Measurements from ENCODE around the gene ARID3B.

Gene ARID3B

DNA sequence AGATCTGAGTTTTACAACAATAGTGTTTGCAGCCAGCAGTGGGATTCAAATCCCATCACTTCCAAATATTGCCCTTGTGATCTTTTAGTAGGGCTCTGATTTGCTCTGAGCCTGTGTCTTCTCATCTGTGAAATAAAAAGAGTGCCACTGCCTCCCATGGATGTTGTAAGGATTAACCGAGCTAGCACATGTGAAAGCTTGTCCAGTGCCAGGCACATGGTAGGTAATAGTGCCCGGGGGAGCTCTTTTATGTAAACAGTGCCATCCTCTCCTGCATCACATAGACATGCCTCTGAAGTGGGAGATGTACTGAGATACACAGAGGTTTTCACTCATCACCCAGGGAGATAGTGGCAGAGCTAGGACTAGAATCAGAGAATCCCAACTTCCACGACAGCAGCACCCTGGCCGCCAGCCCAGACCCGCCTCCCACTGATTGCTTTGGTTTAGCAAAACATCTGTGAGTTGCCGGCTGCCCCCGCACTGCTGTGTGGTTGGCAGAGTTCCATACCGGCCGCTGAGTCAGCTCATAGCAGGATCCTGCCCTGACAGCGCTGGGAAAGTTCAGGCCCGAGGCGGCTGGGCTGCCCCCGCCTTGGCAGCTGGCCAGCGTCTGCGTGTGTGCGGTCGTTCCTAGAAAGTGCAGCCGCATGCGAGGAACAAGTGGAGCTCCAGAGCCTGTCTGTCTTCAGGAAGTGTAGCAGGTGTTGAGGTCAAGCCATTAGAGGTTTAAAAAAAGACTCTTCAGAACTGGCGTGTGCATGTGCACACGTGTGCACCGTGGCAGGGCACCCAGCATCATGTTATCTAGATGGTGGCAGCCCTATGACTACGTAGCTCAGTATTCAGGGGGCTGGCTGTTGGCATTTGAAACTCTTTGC lies 5.0 kb downstream of the ARID3B start:
- Histone ChIP-seq H3K36me3 (ENCODE audit: control insufficient read depth, insufficient read depth, low read length) (peaks cover 70% of the 10 kb centered on the region), H3K4me1 (ENCODE audit: control insufficient read depth, insufficient read depth, low read length, poor library complexity, severe bottlenecking) (peaks cover 22% of the 10 kb centered on the region), H3K4me3 (ENCODE audit: extremely low read depth, insufficient read depth, low read length, poor library complexity, severe bottlenecking) (no peak overlapping the region), H3K9me3 (ENCODE audit: control insufficient read depth, low read length) (no peaks in the 10 kb centered on the region), H3K27ac (ENCODE audit: low read depth, low read length, severe bottlenecking) (peak overlapping the region; percentile 18)
- 87 to 88% methylated on average over 21 to 22 of the region's 23 CpGs for whole genome bisulfite sequencing, 2 experiments (ENCODE audit: insufficient coverage in 2 of 2)

DNA sequence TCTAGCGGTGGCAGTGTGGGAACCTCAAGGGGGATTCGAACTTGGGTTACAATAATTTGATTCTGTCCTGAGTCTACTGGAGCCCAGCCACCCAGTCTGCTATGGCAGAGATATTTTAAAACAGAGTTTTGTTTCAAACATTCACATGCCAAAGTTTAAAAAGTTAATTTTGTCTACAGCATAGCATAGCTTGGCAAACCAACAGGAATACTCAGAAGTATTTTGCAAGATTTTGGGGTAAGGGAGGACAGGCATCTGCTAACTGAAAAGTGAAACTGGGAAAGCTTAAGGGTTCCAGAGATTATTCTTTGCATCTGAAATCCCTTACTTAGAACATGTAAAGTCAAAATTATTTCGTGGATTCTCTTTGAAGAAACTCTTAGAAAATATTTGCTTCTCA lies 6.6 kb downstream of the ARID3B start:
- 96 to 100% methylated on average over 1 to 3 of the region's 3 CpGs for WGBS, 2 experiments (ENCODE audit: insufficient coverage in 2 of 2)
- Histone ChIP-seq H3K4me3 (ENCODE audit: extremely low read depth, insufficient read depth, low read length, poor library complexity, severe bottlenecking) (no peak overlapping the region), H3K4me1 (ENCODE audit: control insufficient read depth, insufficient read depth, low read length, poor library complexity, severe bottlenecking) (peaks cover 25% of the 10 kb centered on the region), H3K36me3 (ENCODE audit: control insufficient read depth, insufficient read depth, low read length) (peaks cover 85% of the 10 kb centered on the region), H3K9me3 (ENCODE audit: control insufficient read depth, low read length) (no peaks in the 10 kb centered on the region), H3K27ac (ENCODE audit: low read depth, low read length, severe bottlenecking) (no peak overlapping the region)

DNA sequence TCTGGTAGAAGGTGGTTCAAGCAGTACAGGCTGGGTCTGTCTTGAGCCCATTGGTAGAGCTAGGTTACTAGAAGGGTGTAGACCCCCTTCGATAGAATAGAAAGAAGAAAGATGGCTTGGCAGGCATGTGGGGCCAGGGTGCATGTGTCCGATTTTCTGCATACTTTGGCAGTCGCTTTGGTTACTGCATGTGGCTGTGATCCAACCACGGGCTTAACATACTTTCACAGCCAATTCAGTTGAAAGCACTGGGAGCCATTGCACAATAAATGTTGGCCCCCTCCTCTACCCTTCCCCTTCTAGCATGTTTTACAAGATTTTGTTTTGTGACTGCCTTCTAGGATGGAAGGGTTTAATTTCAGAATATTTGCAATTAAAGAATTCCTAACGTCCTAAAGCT lies 7.2 kb downstream of the ARID3B start:
- WGBS, 2 experiments (ENCODE audit: insufficient coverage in 2 of 2), result 86 to 91% methylated on average over 3 to 5 of the region's 5 CpGs
- Histone ChIP-seq H3K4me3 (ENCODE audit: extremely low read depth, insufficient read depth, low read length, poor library complexity, severe bottlenecking) (no peak overlapping the region), H3K27ac (ENCODE audit: low read depth, low read length, severe bottlenecking) (no peak overlapping the region), H3K36me3 (ENCODE audit: control insufficient read depth, insufficient read depth, low read length) (peaks cover 91% of the 10 kb centered on the region), H3K4me1 (ENCODE audit: control insufficient read depth, insufficient read depth, low read length, poor library complexity, severe bottlenecking) (peaks cover 22% of the 10 kb centered on the region), H3K9me3 (ENCODE audit: control insufficient read depth, low read length) (no peaks in the 10 kb centered on the region)

DNA sequence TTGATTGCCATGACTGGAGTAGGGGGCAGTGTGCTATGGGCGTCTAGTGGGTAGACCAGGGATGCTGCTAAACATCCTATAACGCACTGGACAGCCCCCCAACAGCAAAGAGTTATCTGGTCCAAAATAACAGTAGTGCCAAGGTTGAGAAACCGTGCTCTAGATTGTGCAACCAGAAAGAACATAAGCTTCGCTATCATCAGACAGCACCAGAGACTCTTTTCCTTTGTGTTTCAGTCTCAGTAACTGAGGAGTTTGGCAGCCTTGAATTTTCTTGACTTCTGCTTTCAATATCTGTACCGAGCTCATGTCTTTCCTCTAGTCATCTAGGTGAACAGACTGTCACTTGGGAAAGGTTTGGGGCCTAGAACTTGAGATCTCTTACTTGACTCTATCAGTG lies 8.8 kb downstream of the ARID3B start:
- peaks cover 16% of the 10 kb centered on the region for H3K4me1 ChIP-seq (ENCODE audit: control insufficient read depth, insufficient read depth, low read length, poor library complexity, severe bottlenecking)
- H3K36me3 ChIP-seq (ENCODE audit: control insufficient read depth, insufficient read depth, low read length), result peaks cover 80% of the 10 kb centered on the region
- no peak overlapping the region for H3K27ac ChIP-seq (ENCODE audit: low read depth, low read length, severe bottlenecking)
- H3K9me3 ChIP-seq (ENCODE audit: control insufficient read depth, low read length), result no peaks in the 10 kb centered on the region
- H3K4me3 ChIP-seq (ENCODE audit: extremely low read depth, insufficient read depth, low read length, poor library complexity, severe bottlenecking), result no peak overlapping the region
- 91 to 100% methylated on average over 3 to 4 of the region's 5 CpGs for WGBS, 2 experiments (ENCODE audit: insufficient coverage in 2 of 2)

DNA sequence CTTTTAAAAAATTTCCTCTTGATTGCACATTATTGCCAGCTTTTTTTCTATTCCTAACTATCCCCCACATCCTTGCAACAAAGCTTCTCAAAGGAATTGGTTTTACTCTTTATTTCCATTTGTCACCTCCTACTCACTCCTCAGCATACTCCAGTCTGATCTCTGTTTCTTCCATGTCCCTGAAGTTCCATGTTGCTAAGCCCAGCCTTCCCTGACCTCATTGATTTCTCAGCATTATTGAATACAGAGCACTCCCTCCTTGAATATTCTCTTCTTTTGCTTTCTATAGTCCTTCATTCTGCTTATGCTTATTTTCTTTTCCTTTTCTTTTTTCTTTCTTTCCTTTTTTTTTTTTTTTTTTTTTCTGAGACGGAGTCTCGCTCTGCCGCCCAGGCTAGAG lies 10.7 kb downstream of the ARID3B start:
- Histone ChIP-seq H3K4me1 (ENCODE audit: control insufficient read depth, insufficient read depth, low read length, poor library complexity, severe bottlenecking) (peaks cover 3% of the 10 kb centered on the region), H3K9me3 (ENCODE audit: control insufficient read depth, low read length) (no peaks in the 10 kb centered on the region), H3K36me3 (ENCODE audit: control insufficient read depth, insufficient read depth, low read length) (peaks cover 77% of the 10 kb centered on the region), H3K27ac (ENCODE audit: low read depth, low read length, severe bottlenecking) (no peak overlapping the region), H3K4me3 (ENCODE audit: extremely low read depth, insufficient read depth, low read length, poor library complexity, severe bottlenecking) (no peak overlapping the region)
- 83% methylated on average over 1 of the region's 3 CpGs; no CpG with 5 or more reads in 1 of the 2 experiments for WGBS, 2 experiments (ENCODE audit: insufficient coverage in 2 of 2)

DNA sequence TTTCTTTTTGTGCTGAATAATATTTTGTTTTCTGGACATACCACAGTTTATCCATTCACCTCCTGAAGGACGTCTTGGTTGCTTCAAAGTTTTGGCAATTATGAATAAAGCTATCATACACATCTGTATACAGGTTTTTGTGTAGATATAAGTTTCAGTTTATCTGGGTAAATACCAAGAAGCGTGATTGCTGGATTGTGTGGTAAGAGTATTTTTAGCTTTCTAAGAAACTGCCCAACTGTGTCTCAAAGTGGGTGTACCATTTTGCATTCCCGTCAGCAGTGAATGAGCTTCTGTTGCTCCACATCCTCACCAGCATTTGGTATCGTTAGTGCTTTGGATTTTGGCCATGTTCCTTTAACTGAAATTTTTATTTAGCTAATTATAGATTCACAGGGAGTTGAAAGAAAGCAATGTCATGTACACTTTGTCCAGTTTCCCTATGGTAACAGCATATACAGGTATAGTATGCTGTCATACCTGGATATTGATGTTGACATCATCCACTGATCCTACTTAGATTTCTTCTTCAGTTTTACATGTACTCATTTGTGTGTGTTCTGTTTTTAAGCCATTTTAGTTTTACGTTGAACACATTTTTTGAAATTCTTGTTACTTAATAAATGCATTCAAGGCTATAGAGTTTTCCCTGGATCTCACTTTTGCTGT lies 11.9 kb downstream of the ARID3B start:
- peaks cover 78% of the 10 kb centered on the region for H3K36me3 ChIP-seq (ENCODE audit: control insufficient read depth, insufficient read depth, low read length)
- H3K27ac ChIP-seq (ENCODE audit: low read depth, low read length, severe bottlenecking), result no peak overlapping the region
- H3K4me1 ChIP-seq (ENCODE audit: control insufficient read depth, insufficient read depth, low read length, poor library complexity, severe bottlenecking), result peaks cover 2% of the 10 kb centered on the region
- 93 to 100% methylated on average over 2 to 3 of the region's 5 CpGs for WGBS, 2 experiments (ENCODE audit: insufficient coverage in 2 of 2)
- H3K4me3 ChIP-seq (ENCODE audit: extremely low read depth, insufficient read depth, low read length, poor library complexity, severe bottlenecking), result no peak overlapping the region
- no peaks in the 10 kb centered on the region for H3K9me3 ChIP-seq (ENCODE audit: control insufficient read depth, low read length)

DNA sequence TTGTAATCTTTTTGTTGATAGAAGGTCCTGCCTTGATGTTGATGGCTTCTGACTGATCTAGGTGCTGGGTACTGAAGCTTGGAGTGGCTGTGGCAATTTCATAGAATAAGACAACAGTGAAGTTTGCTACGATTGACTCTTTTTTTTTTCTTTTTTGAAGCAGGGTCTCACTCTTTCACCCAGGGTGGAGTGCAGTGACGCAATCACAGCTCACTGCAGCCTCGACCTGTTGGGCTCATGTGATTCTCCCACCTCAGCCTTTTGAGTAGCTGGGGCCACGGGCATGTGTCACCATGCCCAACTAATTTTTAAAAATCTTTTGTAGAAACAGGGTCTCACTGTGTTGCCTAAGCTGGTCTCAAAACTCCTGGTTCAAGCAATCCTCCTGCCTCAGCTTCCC lies 14.2 kb downstream of the ARID3B start:
- Histone ChIP-seq H3K9me3 (ENCODE audit: control insufficient read depth, low read length) (no peaks in the 10 kb centered on the region), H3K4me3 (ENCODE audit: extremely low read depth, insufficient read depth, low read length, poor library complexity, severe bottlenecking) (no peak overlapping the region), H3K27ac (ENCODE audit: low read depth, low read length, severe bottlenecking) (no peak overlapping the region), H3K4me1 (ENCODE audit: control insufficient read depth, insufficient read depth, low read length, poor library complexity, severe bottlenecking) (peaks cover 2% of the 10 kb centered on the region), H3K36me3 (ENCODE audit: control insufficient read depth, insufficient read depth, low read length) (peaks cover 71% of the 10 kb centered on the region)
- WGBS, 2 experiments (ENCODE audit: insufficient coverage in 2 of 2), result 96 to 100% methylated on average over 4 of the region's 4 CpGs

DNA sequence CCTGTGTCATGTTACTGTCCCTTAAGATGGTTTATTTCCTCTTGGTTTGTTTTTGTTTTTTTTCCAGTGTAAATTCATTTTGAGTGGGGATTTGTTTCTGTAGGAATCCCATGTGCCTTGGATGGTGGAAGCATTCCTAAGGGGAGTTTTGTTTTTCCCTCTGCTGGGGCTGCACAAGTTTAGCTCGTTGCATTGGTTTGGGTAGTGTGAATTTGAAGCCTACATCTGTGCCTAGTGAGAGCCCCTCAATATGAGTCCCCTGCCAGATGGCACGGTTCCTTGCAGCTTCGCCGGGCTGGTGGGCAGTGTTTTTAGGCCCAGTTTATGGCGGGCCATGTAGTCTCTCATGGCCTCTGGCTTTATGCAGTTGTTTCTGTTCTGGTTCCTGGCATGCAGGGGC lies 17.7 kb downstream of the ARID3B start:
- WGBS, 2 experiments (ENCODE audit: insufficient coverage in 2 of 2), result 96 to 98% methylated on average over 5 of the region's 5 CpGs
- Histone ChIP-seq H3K4me3 (ENCODE audit: extremely low read depth, insufficient read depth, low read length, poor library complexity, severe bottlenecking) (no peak overlapping the region), H3K36me3 (ENCODE audit: control insufficient read depth, insufficient read depth, low read length) (peaks cover 76% of the 10 kb centered on the region), H3K27ac (ENCODE audit: low read depth, low read length, severe bottlenecking) (no peak overlapping the region), H3K4me1 (ENCODE audit: control insufficient read depth, insufficient read depth, low read length, poor library complexity, severe bottlenecking) (no peaks in the 10 kb centered on the region), H3K9me3 (ENCODE audit: control insufficient read depth, low read length) (no peaks in the 10 kb centered on the region)

DNA sequence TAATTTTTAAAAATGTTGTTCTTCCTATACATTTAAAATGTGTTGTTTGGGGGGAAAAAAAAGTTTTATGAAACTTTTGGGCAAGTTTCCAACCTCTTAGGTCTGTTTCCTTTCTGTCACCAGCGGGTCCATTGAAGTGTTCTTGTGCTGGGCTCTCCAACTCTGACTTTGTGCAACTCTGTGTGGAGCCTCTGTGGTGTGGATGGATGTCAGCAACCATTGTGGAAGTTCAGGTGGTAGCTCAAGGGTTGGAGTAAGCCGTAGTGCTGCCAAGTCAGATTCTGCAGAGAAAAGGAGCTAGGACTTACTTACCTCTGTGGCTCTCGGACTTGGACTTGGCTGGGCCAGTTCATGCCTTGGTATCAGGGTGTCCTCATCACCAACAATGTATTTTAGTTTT lies 22.4 kb downstream of the ARID3B start:
- WGBS, 2 experiments (ENCODE audit: insufficient coverage in 2 of 2), result 90 to 100% methylated on average over 2 to 3 of the region's 3 CpGs
- no peaks in the 10 kb centered on the region for H3K9me3 ChIP-seq (ENCODE audit: control insufficient read depth, low read length)
- H3K4me3 ChIP-seq (ENCODE audit: extremely low read depth, insufficient read depth, low read length, poor library complexity, severe bottlenecking), result no peak overlapping the region
- peaks cover 84% of the 10 kb centered on the region for H3K36me3 ChIP-seq (ENCODE audit: control insufficient read depth, insufficient read depth, low read length)
- H3K27ac ChIP-seq (ENCODE audit: low read depth, low read length, severe bottlenecking), result no peak overlapping the region
- peaks cover 31% of the 10 kb centered on the region for H3K4me1 ChIP-seq (ENCODE audit: control insufficient read depth, insufficient read depth, low read length, poor library complexity, severe bottlenecking)

DNA sequence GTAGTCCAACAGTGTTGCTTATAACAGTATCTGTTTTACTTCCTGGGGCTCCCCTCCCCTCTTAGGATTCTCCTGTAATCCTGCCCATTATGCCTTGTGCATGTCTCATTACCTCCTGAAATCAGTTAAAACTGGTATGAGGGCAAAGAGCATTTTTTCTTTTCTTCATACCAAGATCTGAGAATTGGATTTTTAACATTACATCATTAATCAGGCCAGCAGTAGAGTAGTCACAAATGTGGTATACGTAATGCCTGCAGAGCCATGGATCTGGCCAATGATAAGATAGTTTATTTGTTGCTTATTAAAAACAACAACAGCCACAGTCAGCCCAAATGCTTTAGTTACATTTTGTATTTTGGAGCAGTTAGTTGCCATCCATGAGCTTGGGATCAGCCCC lies 23.2 kb downstream of the ARID3B start:
- Histone ChIP-seq H3K27ac (ENCODE audit: low read depth, low read length, severe bottlenecking) (no peak overlapping the region), H3K4me1 (ENCODE audit: control insufficient read depth, insufficient read depth, low read length, poor library complexity, severe bottlenecking) (peaks cover 36% of the 10 kb centered on the region), H3K36me3 (ENCODE audit: control insufficient read depth, insufficient read depth, low read length) (peaks cover 85% of the 10 kb centered on the region), H3K4me3 (ENCODE audit: extremely low read depth, insufficient read depth, low read length, poor library complexity, severe bottlenecking) (no peak overlapping the region), H3K9me3 (ENCODE audit: control insufficient read depth, low read length) (no peaks in the 10 kb centered on the region)
- WGBS, 2 experiments (ENCODE audit: insufficient coverage in 2 of 2), result no CpG with 5 or more reads among the region's 1 CpG

All from mesodermal cell (in vitro differentiated cells).